ENCODE results near the gene SRD5A2.

Gene SRD5A2

GRCh38 chr2:31524592-31524991 is 56.1 kb downstream of the SRD5A2 start:
- CTCF ChIA-PET = interaction anchor here (0.6 to 3.1 kb wide), 12 partner anchors 9 to 808 kb away, joined by 3 to 20 read pairs (median 4); partner anchors contain the start of gene XDH
- Histone ChIP-seq H3K9me3 (ENCODE audit: control insufficient read depth, insufficient read depth, low read depth, low read length) (no peaks in the 10 kb centered on the region), H3K4me1 (ENCODE audit: control insufficient read depth, insufficient read depth, low read length) (no peaks in the 10 kb centered on the region; the same call in 1 of the 2 replicates), H3K36me3 (ENCODE audit: control insufficient read depth in 2 of 2, insufficient read depth in 1 of 2, low read length in 2 of 2) (no peaks in the 10 kb centered on the region), H3K4me3 (ENCODE audit: low read depth, low read length) (no peak overlapping the region), H3K27ac (ENCODE audit: extremely low read depth, low read depth, low read length) (no peak overlapping the region)
- POLR2A ChIA-PET = no interaction called here
- TF ChIP-seq ZNF830 (tag by site-specific recombination; IDR thresholded peaks at IDR 0.05; ENCODE audit: low read depth) (no peak), ZNF514 (tag by site-specific recombination; IDR thresholded peaks at IDR 0.05) (no peak), ZNF433 (tag by site-specific recombination; IDR thresholded peaks at IDR 0.05; ENCODE audit: low read depth) (no peak), ZNF837 (tag by site-specific recombination; IDR thresholded peaks at IDR 0.05) (no peak), ZNF792 (tag by site-specific recombination; IDR thresholded peaks at IDR 0.05) (no peak), ZNF121 (tag by site-specific recombination; IDR thresholded peaks at IDR 0.05) (no peak), ZNF311 (tag by site-specific recombination; IDR thresholded peaks at IDR 0.05; ENCODE audit: borderline replicate concordance) (no peak), ZNF548 (tag by site-specific recombination; IDR thresholded peaks at IDR 0.05) (no peak), ZFP41 (tag by site-specific recombination; IDR thresholded peaks at IDR 0.05; ENCODE audit: borderline replicate concordance) (no peak)
- TF ChIP-seq, protein P1, sequence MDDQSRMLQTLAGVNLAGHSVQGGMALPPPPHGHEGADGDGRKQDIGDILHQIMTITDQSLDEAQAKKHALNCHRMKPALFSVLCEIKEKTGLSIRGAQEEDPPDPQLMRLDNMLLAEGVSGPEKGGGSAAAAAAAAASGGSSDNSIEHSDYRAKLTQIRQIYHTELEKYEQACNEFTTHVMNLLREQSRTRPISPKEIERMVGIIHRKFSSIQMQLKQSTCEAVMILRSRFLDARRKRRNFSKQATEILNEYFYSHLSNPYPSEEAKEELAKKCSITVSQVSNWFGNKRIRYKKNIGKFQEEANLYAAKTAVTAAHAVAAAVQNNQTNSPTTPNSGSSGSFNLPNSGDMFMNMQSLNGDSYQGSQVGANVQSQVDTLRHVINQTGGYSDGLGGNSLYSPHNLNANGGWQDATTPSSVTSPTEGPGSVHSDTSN (CRISPR knock-in tag; IDR thresholded peaks at IDR 0.05) = no peak
- TF ChIP-seq, protein P2, sequence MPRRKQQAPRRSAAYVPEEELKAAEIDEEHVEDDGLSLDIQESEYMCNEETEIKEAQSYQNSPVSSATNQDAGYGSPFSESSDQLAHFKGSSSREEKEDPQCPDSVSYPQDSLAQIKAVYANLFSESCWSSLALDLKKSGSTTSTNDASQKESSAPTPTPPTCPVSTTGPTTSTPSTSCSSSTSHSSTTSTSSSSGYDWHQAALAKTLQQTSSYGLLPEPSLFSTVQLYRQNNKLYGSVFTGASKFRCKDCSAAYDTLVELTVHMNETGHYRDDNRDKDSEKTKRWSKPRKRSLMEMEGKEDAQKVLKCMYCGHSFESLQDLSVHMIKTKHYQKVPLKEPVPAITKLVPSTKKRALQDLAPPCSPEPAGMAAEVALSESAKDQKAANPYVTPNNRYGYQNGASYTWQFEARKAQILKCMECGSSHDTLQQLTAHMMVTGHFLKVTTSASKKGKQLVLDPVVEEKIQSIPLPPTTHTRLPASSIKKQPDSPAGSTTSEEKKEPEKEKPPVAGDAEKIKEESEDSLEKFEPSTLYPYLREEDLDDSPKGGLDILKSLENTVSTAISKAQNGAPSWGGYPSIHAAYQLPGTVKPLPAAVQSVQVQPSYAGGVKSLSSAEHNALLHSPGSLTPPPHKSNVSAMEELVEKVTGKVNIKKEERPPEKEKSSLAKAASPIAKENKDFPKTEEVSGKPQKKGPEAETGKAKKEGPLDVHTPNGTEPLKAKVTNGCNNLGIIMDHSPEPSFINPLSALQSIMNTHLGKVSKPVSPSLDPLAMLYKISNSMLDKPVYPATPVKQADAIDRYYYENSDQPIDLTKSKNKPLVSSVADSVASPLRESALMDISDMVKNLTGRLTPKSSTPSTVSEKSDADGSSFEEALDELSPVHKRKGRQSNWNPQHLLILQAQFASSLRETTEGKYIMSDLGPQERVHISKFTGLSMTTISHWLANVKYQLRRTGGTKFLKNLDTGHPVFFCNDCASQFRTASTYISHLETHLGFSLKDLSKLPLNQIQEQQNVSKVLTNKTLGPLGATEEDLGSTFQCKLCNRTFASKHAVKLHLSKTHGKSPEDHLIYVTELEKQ (tag by site-specific recombination; IDR thresholded peaks at IDR 0.05; ENCODE audit: borderline replicate concordance) = no peak

DNA sequence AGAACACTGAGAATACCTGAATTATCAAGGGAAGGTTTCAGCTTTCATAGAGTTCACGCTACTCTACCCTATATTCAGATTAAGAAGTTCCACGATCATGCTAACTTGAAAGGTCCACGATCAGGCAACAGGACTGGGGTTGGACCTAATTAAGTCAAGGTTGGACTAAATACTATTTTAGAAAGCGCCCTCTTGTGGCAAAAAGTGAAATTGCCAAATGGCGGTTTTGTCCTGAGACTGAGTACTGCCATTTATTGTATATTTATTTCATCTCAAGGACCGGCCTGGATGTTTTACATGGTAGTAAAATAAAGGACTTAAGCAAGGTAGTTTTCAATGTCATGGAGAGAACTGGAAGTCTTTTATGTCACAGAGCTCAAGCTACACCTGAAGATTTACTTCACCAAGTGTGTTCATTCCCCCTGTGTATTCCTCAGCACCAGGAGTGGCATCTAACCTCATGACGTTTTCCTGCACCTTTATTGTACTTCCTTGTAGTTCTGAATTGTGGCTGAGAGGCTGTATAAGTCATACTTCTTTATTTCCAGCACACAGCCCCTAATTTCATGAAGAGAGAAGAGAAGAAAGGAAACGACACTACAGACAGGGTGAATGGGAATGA is 56.8 kb downstream of the SRD5A2 start:
- Histone ChIP-seq H3K9me3 (ENCODE audit: control insufficient read depth, insufficient read depth, low read depth, low read length) (no peaks in the 10 kb centered on the region), H3K4me1 (ENCODE audit: control insufficient read depth, insufficient read depth, low read length) (no peaks in the 10 kb centered on the region; the same call in 1 of the 2 replicates), H3K36me3 (ENCODE audit: control insufficient read depth in 2 of 2, insufficient read depth in 1 of 2, low read length in 2 of 2) (no peaks in the 10 kb centered on the region), H3K4me3 (ENCODE audit: low read depth, low read length) (no peak overlapping the region), H3K27ac (ENCODE audit: extremely low read depth, low read depth, low read length) (no peak overlapping the region)
- ChIA-PET CTCF (interaction anchor here (0.6 to 3.1 kb wide), 25 partner anchors 10 to 912 kb away, joined by 3 to 20 read pairs (median 4); partner anchors contain the start of gene XDH), POLR2A (no interaction called here)
- TF ChIP-seq, protein P3, sequence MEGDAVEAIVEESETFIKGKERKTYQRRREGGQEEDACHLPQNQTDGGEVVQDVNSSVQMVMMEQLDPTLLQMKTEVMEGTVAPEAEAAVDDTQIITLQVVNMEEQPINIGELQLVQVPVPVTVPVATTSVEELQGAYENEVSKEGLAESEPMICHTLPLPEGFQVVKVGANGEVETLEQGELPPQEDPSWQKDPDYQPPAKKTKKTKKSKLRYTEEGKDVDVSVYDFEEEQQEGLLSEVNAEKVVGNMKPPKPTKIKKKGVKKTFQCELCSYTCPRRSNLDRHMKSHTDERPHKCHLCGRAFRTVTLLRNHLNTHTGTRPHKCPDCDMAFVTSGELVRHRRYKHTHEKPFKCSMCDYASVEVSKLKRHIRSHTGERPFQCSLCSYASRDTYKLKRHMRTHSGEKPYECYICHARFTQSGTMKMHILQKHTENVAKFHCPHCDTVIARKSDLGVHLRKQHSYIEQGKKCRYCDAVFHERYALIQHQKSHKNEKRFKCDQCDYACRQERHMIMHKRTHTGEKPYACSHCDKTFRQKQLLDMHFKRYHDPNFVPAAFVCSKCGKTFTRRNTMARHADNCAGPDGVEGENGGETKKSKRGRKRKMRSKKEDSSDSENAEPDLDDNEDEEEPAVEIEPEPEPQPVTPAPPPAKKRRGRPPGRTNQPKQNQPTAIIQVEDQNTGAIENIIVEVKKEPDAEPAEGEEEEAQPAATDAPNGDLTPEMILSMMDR (tag by site-specific recombination; IDR thresholded peaks at IDR 0.05) = 0 out of 2 replicates have a peak, but pooled peaks have one; percentile 36
- TF ChIP-seq ZNF654 (tag by site-specific recombination; IDR thresholded peaks at IDR 0.05; ENCODE audit: low read depth) (peak; percentile 34), ZNF394 (tag by site-specific recombination; IDR thresholded peaks at IDR 0.05; ENCODE audit: borderline replicate concordance) (no peak), ZNF2 (tag by site-specific recombination; IDR thresholded peaks at IDR 0.05) (0 out of 2 replicates have a peak, but pooled peaks have one; percentile 34)

Data from HEK293 (cell line).